ENCODE data around the gene MRPL55.

The MRPL55 gene

DNA sequence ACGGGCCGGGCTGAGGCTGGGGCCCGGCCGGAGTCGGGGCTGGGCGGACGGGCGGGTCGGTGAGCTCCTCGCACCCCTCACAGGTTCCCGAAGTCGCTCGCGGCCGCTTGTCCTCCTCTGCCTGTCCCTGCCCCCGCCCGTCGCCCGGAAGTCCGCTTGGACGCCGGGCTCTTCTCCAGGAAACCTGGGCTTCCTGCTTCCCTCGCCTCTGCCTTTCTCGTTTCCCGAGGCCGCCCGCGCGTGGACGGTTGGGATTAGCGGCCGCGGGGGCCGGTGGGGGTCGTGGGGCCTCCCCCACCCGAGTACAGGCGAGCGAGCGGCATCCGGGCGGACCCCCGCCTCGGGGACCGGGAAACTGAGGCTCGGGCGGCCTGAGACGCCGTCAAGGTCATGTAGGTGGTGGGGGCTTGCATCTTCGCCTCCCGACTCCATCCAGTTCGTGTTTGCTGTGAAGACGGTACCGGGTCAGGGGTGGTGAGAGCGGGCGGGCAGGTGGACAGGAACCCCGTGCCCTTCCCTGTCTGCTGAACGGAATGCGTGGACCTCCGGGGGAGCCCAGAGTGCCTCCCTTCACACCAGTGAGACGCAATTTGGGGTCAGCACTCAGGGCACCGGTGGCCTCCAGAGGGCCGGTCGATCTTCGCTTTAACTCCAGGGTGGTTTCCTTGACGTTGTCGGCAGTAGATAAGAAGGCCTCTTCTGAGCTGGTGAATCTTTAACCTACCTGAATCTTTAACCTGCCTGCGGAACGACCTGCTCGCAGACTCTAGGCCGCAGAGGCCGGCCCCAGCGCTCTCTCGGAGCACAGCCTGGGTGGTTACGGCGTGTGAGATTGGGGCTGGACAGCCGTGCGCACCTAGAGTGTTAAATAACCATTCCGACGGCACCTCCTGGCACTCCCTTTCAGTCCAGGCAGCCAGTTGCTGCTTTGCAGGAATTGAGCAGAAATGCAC lies 25.9 kb downstream of the MRPL55 start:
- no peak for DNase-seq

DNA sequence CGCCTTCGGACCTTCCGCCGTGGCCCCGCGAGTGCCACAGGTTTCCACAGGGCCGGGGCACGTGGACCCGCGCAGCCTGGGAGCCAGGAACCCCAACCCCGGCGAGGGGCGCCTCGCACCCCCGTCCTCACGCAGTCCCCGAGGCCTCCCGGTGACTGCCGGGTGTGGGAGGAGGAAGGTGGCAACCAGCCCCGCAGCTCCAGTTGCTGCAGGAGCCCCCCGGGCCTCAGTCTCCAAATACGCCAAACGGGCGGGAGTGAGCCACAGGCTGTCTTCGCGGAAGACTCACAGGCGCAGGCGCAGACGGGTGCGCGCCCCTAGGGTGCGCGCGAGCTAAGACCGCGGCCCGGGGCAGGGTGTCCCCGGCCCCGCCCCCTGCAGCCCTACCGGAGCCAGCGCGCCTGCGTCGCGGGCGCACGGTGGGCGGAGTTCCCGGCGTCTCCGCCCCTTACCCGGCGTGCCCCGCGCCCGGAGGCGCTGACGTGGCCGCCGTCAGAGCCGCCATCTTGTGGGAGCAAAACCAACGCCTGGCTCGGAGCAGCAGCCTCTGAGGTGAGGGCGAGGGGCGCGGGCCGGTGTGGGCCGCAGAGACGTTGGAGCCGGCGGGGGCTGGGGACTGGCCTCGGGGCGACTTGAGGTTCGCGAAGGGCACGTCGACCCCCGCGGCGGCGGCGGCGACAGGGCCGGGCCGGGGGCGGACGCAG lies 26.7 kb downstream of the MRPL55 start, which contains the start of gene ARF1:
ARF1 (plus strand) TSS at position 495 of the 704 bp plus-strand sequence. CDS start 14,407 bp downstream, outside the sequence.
- DNase-seq: peak; percentile 53

GRCh38 chr1:228081578-228082213 lies 27.4 kb downstream of the MRPL55 start:
- DNase-seq: no peak

- DNase-seq: no peak
Measured at GRCh38 chr1:228081144-228081543, 28.0 kb downstream of the MRPL55 start.

DNA sequence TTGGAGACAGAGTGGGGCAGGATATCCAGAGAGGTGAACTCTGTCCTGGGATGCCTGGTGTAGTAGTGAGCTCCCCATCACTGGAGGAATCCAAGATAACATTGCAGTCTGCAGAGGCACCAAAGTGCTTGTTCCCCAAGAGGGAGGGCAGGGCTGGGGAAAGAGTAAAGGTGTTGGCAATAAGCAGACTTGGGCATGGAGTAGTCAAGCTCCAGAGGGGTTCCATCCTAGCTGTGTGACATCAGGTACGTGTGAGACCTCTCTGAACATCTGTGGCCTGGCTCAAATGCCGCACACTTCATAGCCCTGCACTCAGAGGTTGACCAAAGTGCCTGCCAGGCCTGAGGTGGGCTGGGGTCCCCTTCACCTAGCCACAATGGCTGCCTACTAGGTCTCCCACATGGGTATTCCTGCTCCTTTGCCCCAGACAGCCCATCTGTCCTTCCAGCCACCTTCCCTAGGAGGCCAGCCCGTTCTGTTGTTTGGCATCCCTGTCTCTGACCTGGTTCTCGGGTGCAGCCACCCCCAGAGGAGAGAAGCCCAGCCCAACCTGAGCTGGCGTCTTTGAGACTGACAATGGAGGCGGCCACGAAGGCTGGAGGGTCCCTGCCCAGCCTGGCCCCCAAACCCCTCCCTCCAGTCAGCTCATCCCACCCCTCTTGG lies 29.4 kb downstream of the MRPL55 start:
- no peak for DNase-seq

DNA sequence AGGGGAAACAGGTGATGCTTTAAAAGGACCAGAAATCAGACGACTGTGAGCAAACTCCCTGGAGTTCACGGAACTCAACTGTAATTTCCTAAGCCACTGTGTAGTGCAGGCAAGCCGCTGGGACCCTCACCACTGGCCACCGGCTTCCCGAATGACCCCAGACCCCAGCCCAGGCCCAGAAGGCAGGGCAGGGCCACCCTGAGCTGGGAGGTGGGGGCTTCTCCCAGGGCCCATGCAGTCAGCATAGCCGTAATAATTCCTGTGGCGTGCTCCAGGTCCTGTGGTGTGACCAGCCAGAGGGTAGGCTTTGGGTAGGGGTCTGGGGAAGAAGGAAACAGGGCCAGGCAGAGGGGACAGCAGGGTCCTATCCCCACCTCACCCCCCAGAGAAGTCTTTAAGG lies 30.1 kb downstream of the MRPL55 start:
- no peak for DNase-seq

GRCh38 chr1:228077565-228078330 lies 31.4 kb downstream of the MRPL55 start:
- no peak for DNase-seq

DNA sequence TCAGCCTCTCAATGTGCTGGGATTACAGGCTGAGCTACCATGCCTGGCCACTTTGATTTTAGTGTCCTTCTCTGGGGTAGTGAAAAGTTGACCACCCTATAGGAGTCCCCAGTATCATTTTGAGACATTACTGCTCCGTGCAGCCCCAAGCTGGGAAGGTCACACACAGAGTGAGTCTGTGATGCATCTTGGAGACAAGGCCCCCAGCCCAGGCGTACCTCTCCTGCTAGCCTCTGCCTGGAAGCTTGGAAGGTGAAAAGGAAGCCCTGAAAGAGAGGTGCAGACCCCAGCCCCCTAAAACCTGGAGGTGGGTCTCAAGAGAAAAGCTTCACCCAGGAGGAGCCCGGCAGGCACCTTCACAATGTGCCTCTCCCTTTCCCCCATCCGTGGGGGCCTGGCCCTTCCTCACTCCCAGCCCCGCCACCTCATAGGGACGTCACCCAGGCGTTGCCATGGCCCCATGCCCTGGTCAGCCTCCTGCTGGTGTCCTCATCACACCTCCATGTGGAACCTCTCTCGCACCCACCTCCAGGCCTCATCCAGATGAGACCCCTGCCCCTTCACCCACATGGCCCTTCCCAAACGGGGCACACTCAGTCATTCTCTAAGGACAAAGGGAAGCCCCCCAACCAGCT lies 32.2 kb downstream of the MRPL55 start:
- DNase-seq: no peak

GRCh38 chr1:228075801-228076271 lies 33.3 kb downstream of the MRPL55 start:
- DNase-seq: no peak

DNA sequence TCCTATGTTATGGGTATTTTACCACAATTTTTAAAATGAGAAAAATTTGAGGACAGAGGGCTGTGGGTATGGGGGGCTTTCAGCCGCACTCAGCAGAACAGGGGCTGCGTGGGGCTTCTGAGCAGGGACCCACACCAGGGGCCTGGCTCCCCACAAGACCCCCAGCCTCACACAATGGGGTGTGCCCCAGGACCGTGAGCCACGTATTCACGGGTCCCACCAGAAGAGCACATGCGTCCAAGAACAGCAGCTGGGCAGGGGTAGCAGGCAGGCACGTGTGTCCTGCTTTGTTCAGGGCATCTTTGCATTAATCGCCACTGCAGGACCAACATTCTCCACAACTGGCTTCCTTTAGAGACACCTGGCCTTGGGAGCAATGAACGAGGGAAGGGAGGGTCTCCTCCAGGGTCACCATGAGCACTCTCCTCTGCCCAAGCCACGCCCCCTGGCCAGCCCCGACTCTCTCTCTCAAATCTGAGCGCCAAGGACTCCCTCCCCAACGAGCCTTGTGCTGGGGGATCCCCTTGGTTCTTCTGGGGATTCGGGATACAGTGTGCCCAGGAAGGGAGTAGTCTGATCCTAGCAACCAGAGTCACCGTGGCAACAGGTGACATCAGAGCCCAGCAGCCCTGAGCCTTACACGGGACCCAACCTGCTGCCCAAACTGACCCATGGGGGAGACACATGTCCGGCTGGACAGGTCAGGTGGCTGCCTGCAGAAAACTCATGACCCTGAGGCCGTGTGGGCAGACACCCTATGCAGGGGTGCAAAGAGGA lies 34.0 kb downstream of the MRPL55 start:
- no peak for DNase-seq

DNA sequence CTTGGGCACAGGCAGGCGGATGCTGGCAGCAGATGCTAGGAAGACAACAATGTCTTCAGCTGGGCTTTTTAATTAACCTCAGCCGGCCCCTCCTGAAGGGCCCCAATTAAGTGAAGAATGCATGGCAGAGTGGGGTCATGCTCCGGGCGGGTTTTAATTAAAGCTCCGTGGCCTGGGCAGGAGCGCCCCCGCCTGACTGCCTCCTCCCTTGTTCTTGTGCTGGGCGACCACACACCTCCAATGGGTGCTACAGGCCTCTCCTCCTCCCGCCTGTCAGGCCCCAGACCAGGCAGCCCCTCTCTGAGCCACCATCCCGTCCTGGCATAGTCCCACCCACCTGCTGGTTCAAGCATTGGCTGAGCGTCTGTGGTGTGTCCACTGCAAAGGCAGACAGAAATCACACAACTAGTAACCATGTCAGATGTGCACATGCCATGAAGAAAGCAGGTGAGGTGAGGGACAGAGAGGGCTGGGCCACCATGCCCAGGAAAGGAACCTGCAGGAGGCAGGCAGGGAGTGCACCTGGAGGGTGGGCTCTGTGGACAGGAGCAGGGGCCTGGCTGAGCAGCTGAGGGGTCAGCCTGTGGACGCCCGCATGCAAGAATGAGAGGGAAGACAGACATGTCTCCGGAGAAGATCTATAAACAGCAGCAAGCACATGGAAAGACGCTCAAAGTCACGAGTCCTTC lies 35.1 kb downstream of the MRPL55 start:
- no peak for DNase-seq

GRCh38 chr1:228073061-228073856 lies 35.8 kb downstream of the MRPL55 start:
- DNase-seq: no peak

- no peak for DNase-seq
Measured at GRCh38 chr1:228072658-228073043, 36.4 kb downstream of the MRPL55 start.

DNA sequence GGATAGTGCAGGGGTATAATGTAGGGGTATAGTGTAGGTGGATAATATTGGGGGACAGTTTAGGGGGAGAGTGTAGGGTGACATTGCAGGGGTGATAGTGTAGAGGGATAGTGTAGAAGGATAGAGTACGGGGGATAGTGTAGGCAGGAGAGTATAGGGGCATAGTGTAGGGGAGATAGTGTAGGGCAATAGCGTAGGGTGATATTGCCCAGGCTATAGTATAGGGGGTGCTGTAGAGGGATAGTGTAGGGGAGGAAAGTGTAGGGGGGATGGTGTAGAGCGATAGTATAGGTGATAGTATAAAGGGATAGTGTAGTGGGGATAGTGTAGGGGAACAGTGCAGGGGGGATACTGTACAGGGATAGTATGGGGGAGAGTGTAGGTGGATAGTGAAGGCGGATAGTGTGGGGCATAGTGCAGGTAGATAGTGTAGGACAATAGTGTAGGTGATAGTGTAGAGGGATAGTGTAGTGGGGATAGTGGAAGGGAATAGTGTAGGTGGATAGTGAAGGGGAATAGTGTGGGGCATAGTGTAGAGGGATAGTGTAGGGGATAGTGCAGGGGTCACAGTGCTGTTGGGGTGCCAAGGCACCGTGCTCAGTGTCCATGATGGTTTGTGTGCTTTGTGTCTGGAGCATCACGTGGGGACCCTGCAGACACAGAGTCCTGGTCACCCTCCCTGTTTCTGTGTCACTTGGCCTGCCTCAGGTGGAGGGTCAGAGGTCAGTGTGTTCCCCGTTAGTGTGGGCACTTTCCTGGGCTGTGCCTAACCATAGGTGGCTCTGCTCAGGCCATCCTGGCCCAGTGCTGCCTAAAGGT lies 37.1 kb downstream of the MRPL55 start:
- no peak for DNase-seq

DNA sequence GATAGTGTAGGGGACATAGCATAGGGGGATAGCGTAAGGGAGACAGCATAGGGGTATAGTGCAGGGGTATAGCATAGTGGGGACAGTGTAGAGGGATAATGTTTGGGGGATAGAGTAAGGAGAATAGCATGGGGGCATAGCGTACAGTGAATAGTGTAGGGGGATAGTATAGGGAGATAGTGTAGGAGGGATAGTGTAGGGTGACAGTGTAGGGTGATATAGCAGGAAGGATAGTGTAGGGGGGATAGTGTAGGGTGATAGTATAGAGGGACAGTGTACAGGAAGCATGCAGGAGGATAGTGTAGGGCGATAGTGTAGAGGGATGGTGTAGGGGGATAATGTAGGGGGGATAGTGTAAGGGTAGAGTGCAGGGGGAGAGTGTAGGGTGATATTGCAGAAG lies 38.2 kb downstream of the MRPL55 start:
- DNase-seq: no peak

- DNase-seq: no peak
Measured at GRCh38 chr1:228070173-228070572, 38.9 kb downstream of the MRPL55 start.

DNA sequence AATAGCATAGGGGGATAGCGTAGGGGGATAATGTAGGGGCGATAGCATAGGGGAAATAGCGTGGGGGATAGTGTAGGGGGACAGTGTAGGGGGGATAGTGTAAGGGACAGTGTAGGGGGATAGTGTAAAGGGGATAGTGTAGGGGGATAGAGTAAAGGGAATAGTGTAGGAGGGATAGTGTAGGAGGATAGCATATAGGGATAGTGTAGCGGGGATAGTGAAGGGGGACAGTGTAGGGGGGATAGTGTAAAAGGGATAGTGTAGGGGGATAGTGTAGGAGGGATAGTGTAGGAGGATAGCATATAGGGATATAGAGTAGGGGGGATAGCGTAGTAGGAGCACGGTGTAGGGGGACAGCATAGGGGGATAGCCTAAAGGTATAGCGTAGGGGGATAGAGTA lies 40.7 kb downstream of the MRPL55 start:
- DNase-seq: no peak

Measured in GF-D8 (cell line).